Measurements from ENCODE around the gene CEACAM1.

DNA sequence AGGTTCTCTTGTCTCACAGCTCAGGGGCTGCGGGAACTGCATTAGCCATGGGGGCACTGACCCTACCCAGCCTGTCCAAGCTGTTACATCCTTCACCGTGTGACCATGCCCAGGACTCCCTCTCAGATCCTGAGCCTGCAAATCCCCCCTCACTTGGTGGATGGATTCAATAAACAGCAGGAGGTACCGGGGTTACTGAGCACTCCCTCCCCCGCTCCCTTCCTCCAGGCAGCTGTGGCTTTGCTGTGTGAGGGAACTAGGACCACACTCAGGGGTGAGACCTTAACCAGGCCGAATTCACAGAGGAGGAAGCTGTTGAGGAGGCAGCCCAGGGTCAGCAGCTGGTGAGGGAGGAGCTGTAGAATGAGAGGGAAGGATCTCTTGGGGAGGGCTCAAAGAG lies 27.0 kb upstream of the CEACAM1 start:
- TF ChIP-seq POLR2A (IDR thresholded peaks at IDR 0.05; ENCODE audit: low read length) (no peak), GATA1 (IDR thresholded peaks at IDR 0.05; ENCODE audit: low read depth, low read length) (no peak)
